Left hindlimb (tissue), 1 donor: ENCODE results near the gene PTK7.
"Not testable (repeated sequence)": the region's sequence is repeated elsewhere in the genome, so short reads cannot be mapped to it uniquely, and the experiment has no call there.

ENCODE experiments used
- DNase-seq: peaks from one replicate; pipeline ENCODE4 v3.0.0-alpha.2; 2018

PTK7 gene

DNA sequence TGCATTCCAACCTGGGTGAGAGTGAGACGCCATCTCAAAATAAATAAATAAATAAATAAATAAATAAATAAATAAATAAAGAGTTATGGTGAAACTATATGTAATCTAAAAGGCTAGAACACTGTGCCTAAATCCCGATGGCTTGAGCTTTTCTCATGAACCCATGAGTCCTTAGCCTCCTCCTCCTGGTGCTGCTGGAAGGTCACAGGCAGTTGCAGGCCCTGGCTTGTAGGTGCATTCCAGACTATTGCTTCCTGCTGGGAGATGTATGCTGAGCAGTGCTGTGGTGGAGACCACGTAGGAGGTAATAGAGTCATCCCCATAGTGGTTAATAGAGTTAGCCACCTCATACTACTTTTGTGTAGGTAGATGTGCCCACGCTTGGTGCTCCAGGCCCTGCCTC lies 12.5 kb downstream of the PTK7 start:
- no peak for DNase-seq

DNA sequence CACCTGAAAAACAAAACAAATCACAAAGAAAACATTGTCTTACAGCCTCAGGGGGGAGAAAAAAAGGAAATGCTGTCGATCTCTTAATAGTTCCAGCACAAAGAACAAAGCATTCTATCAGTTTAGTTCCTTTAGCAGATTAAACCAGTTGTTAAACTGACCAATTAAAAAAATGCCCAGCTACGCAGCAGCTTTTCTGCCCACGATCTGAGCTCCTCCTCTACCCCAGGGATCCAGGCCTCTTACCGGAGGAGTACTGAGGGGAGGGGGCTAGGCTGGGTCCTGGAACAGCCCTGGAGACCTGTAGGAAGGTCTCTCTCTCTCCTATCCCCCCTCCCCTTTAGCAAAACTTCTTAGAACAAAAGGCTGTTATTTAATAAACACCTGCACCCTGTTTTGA lies 13.4 kb downstream of the PTK7 start:
- no peak for DNase-seq

DNA sequence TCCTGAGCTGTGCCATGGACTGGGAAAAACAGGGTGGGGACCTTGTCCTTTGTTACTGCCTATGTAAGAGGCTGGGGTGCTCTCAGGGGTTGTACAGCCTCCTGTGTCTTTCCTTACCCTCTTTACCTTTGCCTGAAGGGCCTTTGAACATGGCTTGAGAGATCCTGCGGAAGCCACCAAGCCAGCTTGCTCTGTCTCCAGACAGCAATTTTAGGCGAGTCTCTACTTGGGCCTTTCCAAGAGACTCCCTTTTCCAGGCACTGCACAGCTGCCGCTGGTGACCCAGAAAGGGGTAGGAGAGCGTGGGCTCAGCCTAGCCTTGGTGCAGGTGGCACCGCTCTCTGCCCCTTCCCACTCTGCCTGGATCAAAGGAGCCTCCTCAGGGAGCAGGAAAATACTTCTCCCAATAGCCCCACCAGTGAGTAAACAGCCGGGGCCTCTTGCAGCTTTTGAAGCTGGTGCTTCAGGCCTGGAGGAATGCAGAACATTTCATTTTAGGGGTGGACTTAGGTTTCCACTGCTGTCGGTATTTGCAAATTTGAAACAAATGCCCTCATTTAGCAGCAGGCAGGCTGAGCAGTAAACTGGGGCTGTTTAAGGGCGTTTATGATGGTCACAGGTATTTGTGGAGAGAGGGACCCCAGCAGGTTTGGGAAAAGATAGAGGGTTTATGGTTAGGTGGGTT lies 13.9 kb downstream of the PTK7 start:
- no peak for DNase-seq

DNA sequence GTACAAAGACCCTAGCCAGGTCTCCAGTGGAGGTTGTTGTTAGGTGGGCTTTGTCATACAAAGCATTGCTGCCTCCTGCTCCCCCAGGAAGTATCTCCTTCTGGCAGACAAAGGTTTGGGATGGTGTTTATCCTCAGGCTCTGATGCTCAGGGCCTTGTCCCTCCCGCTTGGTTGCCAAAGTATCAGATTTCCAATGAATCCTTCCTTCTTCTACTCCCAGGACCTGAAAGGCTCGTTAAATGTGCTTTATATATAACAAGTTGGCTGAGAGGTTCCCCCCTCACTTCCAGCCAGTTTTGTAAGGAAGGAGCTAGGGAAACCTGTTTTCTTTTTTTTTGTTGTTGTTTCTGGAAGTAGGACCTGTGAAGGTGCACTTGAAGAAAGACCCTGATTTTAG lies 14.4 kb downstream of the PTK7 start:
- DNase-seq, result no peak

DNA sequence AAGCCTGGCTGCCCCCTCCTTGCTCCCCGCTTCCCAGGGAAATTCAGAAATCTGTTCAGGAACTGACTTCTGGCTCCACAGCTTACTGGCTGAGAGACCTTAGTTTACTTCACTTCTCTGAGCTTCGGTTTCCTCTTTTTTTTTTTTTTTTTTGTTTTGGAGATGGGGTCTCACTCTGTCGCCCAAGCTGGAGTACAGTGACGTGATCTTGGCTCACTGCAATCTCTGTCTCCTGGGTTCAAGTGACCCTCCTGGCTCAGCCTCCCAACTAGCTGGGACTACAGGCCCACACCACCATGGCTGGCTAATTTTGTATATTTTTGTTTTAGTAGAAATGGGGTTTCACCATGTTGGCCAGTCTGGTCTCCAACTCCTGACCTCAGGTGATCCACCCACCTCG lies 14.9 kb downstream of the PTK7 start:
- DNase-seq, result no peak

DNA sequence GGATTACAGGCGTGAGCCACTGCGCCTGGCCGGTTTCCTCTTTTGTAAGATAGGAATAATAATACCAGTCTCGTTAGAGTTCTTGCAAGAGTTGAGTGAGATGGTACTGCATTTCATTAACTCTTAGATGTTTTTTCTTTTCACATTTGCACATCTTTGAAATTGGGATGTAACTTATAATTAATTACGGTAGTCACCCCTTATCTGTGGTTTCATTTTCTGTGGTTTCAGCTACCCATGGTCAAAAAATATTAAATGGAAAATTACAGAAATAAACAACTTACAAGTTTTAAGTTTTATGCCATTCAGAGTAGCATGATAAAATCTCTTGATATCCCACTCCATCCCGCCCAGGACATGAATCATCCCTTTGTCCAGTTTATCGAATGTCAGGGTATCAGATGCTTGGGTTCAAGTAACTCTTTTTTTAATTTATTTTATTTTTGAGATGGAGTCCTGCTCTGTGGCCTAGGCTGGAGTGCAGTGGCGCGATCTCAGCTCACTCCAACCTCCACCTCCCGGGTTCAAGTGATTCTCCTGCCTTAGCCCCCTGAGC lies 15.4 kb downstream of the PTK7 start:
- DNase-seq, result no peak

DNA sequence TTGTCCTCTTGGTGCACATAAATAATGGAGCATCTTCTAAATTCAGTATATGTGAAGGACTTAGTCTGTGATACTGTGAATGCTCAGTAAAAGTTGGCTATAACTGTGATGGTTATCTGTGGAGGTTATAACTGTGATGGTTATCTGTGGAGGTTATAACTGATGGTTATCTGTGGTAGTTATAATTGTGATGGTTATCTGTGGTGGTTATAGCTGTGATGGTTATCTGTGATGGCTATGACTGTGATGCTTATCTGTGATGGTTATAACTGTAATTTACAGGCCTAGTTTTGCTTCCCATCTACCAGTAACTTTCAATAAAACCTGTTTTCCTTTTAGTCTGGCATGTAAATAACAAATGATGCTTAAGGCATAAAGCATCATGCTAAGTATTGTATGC lies 16.5 kb downstream of the PTK7 start:
- no peak for DNase-seq

DNA sequence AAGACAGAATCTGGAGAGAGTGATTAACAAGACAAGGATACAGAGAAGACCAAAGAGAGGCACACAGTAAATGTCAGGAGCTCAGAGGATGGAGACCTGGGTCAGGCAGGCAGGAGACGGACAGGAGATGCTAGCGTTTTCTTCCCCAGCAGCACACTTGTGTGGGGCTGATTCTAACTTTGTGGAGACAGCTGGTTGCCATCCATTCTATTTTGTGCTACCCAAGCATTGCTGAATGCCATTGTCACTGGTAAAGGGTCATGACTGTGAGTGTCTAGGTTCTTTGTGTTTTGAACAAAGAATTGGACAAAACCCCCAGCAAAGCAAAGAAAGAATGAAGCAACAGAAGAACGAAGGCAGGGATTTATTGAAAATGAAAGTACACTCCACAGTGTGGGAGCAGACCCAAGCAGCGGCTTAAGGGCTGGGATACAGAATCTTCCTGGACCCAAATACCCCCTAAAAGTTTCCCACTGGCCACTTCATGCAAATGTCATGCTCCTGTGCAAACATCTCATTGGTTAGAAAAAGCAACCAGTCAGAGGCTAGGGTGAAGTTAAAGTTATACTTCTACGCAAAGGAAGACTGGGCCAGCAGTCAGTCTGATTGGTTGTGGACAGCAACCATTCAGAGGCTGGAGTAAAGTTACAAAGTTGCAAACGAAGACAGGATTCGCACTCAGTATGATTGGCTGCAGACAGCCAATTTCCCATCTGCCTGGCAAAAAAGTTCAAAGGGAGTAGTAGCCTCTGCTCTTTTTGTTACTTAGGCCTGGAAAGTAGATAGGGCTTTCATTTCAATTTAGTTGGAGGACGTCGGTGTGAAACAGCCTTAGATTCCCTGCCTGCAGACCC lies 17.5 kb downstream of the PTK7 start:
- DNase-seq, result no peak

DNA sequence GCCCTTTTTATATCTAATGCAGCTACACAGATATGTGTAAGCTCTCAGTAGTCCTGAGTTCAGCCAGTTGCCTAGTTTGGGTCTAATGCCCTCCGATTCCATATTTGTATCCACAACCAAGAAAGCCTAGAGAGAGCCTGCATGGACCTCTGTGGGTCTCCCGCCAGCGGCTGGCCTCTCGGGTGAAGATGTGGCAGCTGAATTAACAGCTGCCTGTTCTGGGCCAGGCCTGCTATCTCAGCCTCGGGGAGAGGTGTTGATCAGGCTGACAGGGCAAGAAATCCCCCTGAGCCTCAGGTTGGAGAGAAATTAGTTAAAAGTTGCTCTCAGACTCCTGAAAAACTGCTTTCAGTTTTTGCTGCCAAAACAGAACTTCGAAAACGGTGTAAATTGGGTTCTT lies 19.8 kb downstream of the PTK7 start:
- no peak for DNase-seq

DNA sequence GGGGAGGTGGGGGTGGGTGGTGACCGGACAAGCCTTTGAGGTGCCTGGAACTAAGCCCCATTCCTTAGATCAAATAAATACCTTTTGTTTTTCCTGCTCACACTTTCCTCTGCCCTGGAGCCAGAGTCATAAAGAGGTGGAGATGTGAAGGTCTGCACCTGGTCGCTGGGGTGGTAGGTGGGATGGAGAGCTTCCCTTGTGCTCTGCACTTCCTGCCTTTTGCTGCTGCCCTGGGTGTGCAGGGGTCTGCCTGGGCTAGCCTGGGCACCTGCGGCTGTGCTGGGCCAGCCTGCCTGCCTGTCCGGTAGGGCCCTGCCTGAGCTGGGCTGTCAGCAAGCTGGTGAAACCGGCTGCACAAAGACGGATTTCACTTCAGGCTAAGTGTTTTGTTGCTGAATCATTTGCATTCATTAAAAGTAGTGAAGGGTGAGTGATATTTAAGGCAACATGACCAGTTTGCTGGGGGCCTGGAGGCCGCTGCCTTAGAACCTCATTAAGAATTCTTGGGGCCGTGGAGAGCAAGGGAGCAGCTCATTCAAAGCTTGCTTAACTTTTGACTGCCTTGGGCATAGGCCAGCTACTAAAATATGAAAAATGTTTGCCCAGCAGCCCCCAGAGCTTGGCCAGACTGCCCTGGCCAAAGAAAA lies 20.5 kb downstream of the PTK7 start:
- no peak for DNase-seq

DNA sequence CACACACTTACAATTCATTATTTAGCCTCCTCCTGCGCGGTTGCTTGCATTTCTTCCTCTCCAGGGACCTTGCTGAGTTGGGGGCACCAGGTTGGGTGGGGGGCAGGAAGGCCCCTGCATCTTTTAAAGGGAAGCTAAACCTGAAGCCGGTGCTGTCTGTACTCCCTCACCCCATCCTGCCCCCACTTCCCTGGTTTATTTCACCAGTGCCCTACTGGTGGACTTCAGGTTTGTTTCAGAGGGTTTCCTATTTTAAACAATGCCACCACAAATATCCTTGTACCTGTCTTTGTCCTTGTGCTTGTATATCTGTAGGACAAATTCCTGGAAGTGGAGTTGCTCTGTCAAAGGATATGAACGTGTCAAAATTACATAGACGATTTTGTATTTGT lies 21.0 kb downstream of the PTK7 start:
- no peak for DNase-seq

DNA sequence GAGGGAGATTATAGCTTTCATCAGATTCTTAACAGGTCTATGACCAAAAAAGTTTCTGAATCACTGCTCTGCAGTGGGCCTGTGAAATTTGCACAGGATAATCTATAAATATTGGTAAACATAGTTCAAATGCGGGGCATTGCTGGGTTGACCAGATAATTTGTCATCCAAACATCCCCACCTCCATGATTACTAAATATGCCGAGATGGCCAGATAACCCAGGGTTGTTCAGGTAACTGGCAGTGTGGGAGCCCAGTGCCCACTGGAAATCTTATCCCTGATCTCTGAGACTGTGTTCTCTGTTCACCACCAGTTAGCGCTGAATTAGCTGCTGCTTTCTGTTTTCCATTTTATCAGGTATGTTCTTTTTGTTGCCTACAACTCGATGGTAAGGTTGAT lies 21.4 kb downstream of the PTK7 start:
- no peak for DNase-seq

DNA sequence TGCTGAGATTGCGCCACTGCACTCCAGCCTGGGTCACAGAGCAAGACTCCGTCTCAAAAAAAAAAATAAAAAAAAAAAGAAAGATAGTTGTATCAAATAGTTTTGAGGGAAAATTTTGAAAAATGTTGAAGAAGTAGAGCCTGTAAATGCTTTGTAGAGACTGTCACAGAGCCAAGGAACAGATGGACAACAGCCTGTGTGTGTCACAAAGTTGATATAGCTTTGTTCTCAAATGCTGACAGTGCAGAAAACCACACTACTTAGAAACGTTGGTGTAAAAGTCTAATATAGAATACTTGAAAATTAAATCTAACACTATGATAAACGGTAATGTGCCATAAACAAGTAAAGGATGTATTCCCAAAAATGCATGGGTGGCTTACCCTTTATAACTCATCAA lies 25.4 kb downstream of the PTK7 start:
- DNase-seq, result no peak

DNA sequence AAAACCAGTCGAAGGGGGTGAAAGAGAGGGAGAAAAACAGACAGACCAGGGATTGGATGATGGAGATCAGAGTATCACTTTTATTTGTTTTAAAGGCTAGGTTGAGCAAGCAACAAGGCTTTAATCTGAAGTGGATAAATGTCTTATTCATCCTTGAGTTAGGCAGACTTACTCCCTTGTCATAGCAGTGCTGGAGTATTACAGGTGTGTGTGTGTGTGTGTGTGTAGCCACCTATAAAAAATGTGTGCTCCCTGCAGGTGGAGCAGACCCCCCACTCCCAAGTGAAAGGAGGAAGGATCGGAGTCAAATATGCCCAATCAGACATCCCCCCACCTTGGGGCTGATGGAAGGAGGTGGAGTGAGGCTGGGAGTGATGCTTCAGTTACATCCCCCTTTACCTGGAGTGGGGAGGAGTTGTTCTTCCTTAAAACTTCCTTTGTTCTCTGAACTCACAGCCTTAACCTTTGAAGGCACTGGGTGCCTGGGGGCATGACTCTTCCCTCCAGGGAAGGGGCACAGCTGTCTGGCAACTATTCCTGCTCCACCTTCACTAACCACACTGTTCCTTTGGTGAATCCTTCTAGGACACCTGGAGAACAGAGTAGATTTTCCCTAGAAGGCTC lies 27.3 kb downstream of the PTK7 start:
- no peak for DNase-seq

DNA sequence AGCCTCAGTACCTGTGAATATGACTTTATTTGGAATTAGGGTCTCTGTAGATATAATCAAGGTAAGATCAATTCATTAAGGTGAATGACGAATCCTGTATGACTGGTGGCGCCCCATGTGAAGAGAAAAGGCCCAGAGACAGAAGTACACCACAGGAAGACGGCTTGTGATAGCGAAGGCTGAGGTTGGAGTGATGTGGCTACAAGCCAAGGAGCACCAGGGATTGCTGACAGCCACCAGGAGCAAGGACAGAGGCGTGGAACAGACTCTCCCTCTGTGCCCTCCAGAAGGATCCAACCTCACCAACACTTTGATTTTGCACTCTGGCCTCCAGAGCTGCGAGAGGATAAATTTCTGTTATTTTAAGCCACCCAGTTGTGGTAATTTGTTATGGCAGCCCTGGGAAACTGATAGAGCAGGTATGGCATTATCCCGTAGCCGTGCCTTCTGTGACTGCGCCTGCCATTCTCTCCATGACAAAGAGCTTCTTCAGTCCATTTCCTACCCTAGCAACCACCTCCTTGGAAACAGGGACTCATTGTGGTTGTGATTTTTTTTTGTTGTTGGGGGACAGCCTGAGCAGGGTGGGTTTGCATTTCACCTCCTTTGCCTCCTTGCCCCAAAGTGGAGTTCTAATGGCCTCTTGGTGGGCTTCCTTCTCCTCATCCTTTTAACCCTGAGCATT lies 29.6 kb downstream of the PTK7 start:
- DNase-seq, result no peak

DNA sequence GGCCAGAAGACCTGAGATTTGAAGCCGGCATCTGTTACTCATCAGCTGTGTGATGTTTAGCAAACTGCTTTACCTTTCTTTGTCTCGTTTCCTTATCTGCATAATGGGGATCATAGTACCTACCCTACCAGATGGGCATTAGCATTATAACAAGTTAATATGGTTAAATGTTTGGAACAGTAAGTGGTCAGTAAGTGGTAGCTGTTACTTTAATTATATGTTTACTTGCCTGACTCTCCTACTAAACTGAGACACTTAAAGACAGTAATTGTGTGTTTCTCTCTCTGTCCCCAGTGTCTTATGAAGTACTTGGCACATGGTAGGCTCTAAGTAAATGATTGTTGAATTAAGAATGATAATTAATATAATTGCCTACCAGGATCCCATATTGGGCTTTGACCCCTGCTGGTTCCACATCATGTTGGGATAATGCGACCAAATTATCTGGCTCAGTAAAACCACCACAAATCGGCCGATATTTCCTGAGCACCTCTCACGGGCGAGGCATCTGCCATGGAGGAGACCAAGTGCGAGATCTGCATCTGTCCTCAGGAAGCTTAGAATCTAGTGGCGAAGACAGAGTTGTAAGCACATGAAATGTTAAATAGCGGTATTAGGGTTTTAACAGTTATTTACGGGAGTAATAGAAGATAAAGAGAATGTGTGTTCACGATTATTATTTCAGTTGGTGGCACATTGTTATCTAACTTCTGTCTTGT lies 31.4 kb downstream of the PTK7 start:
- no peak for DNase-seq

DNA sequence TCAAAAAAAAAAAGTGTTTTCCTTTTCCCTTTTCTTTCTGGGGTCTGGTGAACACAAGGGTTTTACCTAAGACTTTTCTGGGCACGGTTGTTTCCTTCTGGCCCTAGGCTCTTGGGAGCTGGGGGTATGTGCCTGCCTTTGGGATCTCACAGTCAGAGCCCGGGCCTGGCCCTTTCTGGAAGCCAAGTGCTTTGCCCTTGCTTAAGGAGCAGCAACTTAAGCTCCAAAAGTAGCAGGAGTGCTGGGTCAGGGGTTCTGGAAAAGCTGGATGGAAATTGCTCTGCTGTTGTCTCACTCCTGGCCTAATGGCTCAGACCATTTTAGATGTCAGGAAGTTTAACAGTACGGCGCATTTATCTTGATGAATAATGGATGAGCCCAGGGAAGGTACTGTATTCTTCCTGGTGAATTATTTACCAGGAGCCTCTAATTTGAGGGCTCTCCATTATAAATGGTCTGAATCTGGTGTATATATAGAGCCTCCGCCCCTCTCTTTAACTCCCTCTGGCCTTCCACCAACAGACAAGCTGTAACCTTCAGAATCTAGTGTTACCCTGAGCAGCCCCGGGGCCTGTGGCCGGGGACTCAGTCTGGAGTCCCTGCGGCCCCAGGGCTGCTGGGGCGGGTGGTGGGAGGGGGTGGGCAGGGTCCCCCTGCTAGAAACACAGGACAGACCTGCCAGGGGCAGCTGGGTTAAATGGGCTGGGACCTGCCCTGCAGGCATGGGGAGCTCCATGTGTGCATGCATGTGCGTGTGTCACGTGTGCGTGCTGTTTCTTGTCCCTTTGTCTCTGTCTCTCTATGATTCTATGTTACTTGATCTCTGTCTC lies 37.5 kb downstream of the PTK7 start:
- DNase-seq, result no peak

DNA sequence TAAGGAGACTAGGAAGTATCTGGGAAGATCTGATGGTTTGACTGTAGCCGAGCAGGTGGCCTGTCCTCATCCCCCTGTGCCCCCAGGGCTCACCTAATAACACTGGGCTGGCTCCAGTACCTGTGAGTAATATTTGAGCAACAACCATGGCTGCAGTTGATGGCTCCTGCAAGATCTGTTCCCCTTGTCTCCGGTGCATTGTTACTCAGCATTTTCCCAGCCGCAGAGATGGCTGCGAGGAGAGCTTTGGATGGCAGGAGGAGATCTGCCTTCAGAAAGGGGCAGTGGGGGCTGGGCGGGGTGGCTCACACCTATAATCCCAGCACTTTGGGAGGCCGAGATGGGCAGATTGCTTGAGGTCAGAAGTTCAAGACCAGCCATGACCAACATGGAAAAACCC lies 39.3 kb downstream of the PTK7 start:
- DNase-seq, result no peak

DNA sequence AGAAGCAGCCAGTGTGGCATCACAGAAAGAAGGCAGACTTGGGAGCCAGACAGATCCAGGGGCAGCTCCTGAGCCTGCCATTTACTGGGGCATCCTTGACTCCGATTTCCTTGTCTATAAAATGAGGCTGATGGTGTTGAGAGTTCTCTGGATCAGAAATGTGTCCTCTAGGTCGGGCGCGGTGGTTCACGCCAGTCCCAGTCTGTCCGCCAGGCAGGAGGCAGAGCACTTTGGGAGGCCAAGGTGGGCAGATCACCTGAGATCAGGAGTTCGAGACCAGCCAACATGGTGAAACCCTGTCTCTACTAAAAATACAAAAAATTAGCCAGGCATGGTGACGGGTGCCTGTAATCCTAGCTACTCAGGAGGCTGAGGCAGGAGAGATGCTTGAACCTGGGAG lies 41.4 kb downstream of the PTK7 start:
- not testable (repeated sequence) for DNase-seq

DNA sequence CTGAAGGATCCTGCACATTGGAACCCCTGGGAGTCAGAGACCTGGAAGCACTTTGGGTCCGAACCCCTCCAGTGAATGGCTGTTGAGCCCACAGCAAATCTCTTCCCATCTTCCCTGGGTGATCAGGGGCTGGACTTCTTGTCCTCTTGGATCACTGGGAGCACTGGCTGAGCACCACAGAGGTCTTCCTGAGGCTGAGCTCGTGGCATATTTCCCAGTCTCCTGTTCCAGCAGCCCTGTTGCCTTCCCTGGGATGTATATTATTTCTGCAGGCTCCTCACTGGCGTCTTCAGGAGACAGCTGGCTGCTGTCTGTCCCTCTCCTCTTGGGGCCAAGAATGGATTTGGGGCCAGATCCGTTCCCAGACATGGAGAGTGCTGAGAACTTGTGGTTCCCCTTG lies 43.4 kb downstream of the PTK7 start:
- DNase-seq, result no peak
